AG04450 (cell line): ENCODE measurements around the gene ARRDC3. TPM values are rescaled to one million over a fixed set of nuclear protein-coding genes. Genes with fewer than 3 reads are reported as not detected.
"Not testable (repeated sequence)": the region's sequence is repeated elsewhere in the genome, so short reads cannot be mapped to it uniquely, and the experiment has no call there.

Experiments
- CTCF ChIA-PET: fragments of 300-600, 350-600 bp; formaldehyde crosslinking; extraction: SDS; loops from one replicate; lab custom pipeline; 2022; ENCODE audit warnings: antibody characterized with exemption, inconsistent platforms; lab: Charles Lee
- POLR2A ChIA-PET: fragments of 350-600 bp; formaldehyde crosslinking; extraction: SDS; loops from one replicate; lab custom pipeline; 2021; ENCODE audit warnings: antibody characterized with exemption, inconsistent platforms; lab: Yijun Ruan, JAX
- DNase-seq: peaks from one replicate; pipeline ENCODE4 v3.0.0-alpha.2; 2011; ENCODE audit warnings: low read depth, low spot score
- H3K27ac ChIP-seq: one replicate; pipeline ENCODE4 v1.5.1; 2012; ENCODE audit warnings: low read depth, low read length, control low read depth
- H3K27me3 ChIP-seq: one replicate; pipeline ENCODE4 v1.6.0; 2012; ENCODE audit warnings: low read length; ENCODE audit not compliant: control insufficient read depth, insufficient read depth
- H3K4me3 ChIP-seq: 2 replicates; pipeline ENCODE4 v1.5.1; 2011; ENCODE audit warnings: mild to moderate bottlenecking, low read depth, low read length, control low read depth
- H3K9me3 ChIP-seq: 2 replicates; pipeline ENCODE4 v1.5.1; 2012; ENCODE audit warnings: low read length; ENCODE audit not compliant: control insufficient read depth, insufficient read depth
- CTCF ChIP-seq: IDR thresholded peaks from 2 replicates; pipeline ENCODE4 v1.5.1; 2011; ENCODE audit warnings: low read depth, low read length, control low read depth, inconsistent platforms
- polyA plus RNA-seq: library from polyadenylated mRNA; depleted of rRNA; stranded (reverse); fragments of >200 nt; gene quantifications from 2 replicates; pipeline ENCODE4 v1.2.3, GENCODE V29; 2011

Gene ARRDC3
- polyA plus RNA-seq, 1 experiment: 38.3 TPM

- H3K9me3 ChIP-seq: no peaks in the 10 kb centered on the region
- DNase-seq: peak; percentile 36
- CTCF ChIA-PET: interaction anchor here (0.5 to 4.5 kb wide), 4 partner anchors 16 to 471 kb away, joined by 3 to 18 read pairs (median 10); no protein-coding TSS in a partner anchor
- H3K4me3 ChIP-seq: no peak overlapping the region
- no peaks in the 10 kb centered on the region for H3K27me3 ChIP-seq
- POLR2A ChIA-PET: interaction anchor here (0.6 kb wide), 1 partner anchor 10 kb away, joined by 3 read pairs; no protein-coding TSS in a partner anchor
- TF ChIP-seq CTCF: no peak
- H3K27ac ChIP-seq: no peak overlapping the region
Observed at GRCh38 chr5:91403438-91403837, 20.3 kb upstream of the ARRDC3 start.

DNA sequence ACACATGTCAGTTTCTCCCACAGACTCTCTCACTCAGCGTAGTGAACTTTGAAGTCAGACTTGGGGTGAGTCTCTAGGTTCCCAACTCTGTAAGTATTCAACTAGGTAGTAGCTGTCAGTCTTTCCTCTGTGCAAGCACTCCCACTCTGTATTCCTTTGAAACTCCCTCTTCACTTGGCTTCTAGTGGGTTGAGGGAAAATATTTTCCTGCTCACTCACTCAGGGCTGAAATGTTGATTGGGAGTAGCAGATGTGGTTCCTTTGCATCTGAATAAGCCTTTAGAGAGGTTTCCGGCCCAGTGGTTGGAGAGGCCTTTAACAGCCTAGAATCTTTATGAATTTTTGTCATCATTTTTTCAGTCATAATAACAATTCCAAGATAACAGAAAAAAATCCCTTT lies 18.1 kb upstream of the ARRDC3 start:
- H3K9me3 ChIP-seq: no peaks in the 10 kb centered on the region
- ChIA-PET CTCF (interaction anchor here (1.9 to 6.3 kb wide), 2 partner anchors 17 to 19 kb away, joined by 7 to 47 read pairs; partner anchors contain the start of gene ARRDC3), POLR2A (no interaction called here)
- no peak overlapping the region for H3K4me3 ChIP-seq
- no peaks in the 10 kb centered on the region for H3K27me3 ChIP-seq
- no peak overlapping the region for H3K27ac ChIP-seq
- no peak for TF ChIP-seq CTCF
- DNase-seq: no peak

DNA sequence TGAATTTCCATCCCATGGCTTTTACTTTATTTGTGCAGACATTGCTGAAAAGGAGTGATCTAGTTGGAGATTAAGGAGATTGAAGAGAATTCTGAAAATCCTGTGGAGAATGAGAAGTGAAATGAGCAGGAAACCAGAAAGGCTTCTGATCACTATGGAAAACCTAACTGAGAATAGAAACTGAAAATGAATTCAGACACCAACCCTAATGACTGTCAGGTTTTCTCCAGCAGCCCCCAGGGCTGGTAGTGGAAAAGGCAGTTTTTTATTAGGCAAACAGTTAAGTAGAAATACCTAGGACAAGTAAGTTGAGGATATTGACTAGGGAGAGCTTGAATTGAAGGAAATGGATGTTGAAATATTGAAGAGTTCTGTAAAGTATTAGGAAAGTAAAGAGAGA lies 14.7 kb upstream of the ARRDC3 start:
- no peak for DNase-seq
- CTCF ChIA-PET: interaction anchor here (6.3 kb wide), 1 partner anchor 13 kb away, joined by 47 read pairs; the partner anchor contains the start of gene ARRDC3
- POLR2A ChIA-PET: no interaction called here

GRCh38 chr5:91390268-91390667 lies 7.2 kb upstream of the ARRDC3 start:
- ChIA-PET POLR2A (no interaction called here), CTCF (interaction anchor here (0.7 to 9.0 kb wide), 3 partner anchors 28 to 528 kb away, joined by 3 to 146 read pairs (median 15); no protein-coding TSS in a partner anchor)
- no peak for DNase-seq

More for the DNA sequence above, 14.7 kb upstream of the ARRDC3 start:
- no peak for TF ChIP-seq CTCF
- Histone ChIP-seq H3K4me3 (no peak overlapping the region), H3K27me3 (no peaks in the 10 kb centered on the region), H3K9me3 (no peaks in the 10 kb centered on the region), H3K27ac (no peak overlapping the region)

GRCh38 chr5:91389555-91389954 lies 6.4 kb upstream of the ARRDC3 start:
- H3K9me3 ChIP-seq, H3K27me3 ChIP-seq, H3K4me3 ChIP-seq, H3K27ac ChIP-seq, DNase-seq, POLR2A ChIA-PET: not testable (repeated sequence)
- CTCF ChIA-PET: interaction anchor here (1.2 to 9.0 kb wide), 3 partner anchors 29 to 524 kb away, joined by 3 to 146 read pairs (median 15); no protein-coding TSS in a partner anchor

More at GRCh38 chr5:91390268-91390667, 7.2 kb upstream of the ARRDC3 start:
- H3K9me3 ChIP-seq: no peaks in the 10 kb centered on the region
- no peaks in the 10 kb centered on the region for H3K27me3 ChIP-seq
- H3K4me3 ChIP-seq: no peak overlapping the region
- TF ChIP-seq CTCF: no peak
- H3K27ac ChIP-seq: no peak overlapping the region
